NCI-H187 (cell line): ENCODE results near the gene TCP10L.
"Not testable (repeated sequence)": the region's sequence is repeated elsewhere in the genome, so short reads cannot be mapped to it uniquely, and the experiment has no call there.

Experiments
- DNase-seq, 2 experiments: peaks; one replicate each; lab custom pipeline; 2025; lab: John Stamatoyannopoulos, UW

Gene TCP10L

GRCh38 chr21:32585970-32586369, 647 bp upstream of the TCP10L start:
- DNase-seq = no peak

- no peak for DNase-seq
Observed at GRCh38 chr21:32584472-32584871, 851 bp downstream of the TCP10L start.

GRCh38 chr21:32581732-32582131, 3.6 kb downstream of the TCP10L start:
- DNase-seq = no peak

- no peak for DNase-seq
Observed at GRCh38 chr21:32580949-32581348, 4.4 kb downstream of the TCP10L start.

GRCh38 chr21:32578107-32578691, 7.1 kb downstream of the TCP10L start:
- no peak for DNase-seq

- DNase-seq = no peak
Observed at GRCh38 chr21:32576011-32576410, 9.3 kb downstream of the TCP10L start.

- DNase-seq = no peak
Observed at GRCh38 chr21:32574946-32575925, 10.1 kb downstream of the TCP10L start.

- DNase-seq = no peak
Observed at GRCh38 chr21:32572574-32573420, 12.5 kb downstream of the TCP10L start.

GRCh38 chr21:32570456-32570855, 14.9 kb downstream of the TCP10L start:
- no peak for DNase-seq

GRCh38 chr21:32569261-32570230, 15.8 kb downstream of the TCP10L start:
- peak; percentile 33 to 50 for DNase-seq

GRCh38 chr21:32567626-32568025, 17.7 kb downstream of the TCP10L start:
- no peak for DNase-seq

- DNase-seq = no peak
Observed at GRCh38 chr21:32566741-32567389, 18.5 kb downstream of the TCP10L start.

- DNase-seq = no peak
Observed at GRCh38 chr21:32565856-32566465, 19.4 kb downstream of the TCP10L start.

GRCh38 chr21:32562915-32563314, 22.4 kb downstream of the TCP10L start:
- DNase-seq = no peak

GRCh38 chr21:32562426-32562825, 22.9 kb downstream of the TCP10L start:
- no peak for DNase-seq

- not testable (repeated sequence) for DNase-seq
Observed at GRCh38 chr21:32561476-32561875, 23.8 kb downstream of the TCP10L start.

- no peak for DNase-seq
Observed at GRCh38 chr21:32560896-32561295, 24.4 kb downstream of the TCP10L start.

- DNase-seq = no peak
Observed at GRCh38 chr21:32559006-32559610, 26.2 kb downstream of the TCP10L start.

GRCh38 chr21:32558106-32558505, 27.2 kb downstream of the TCP10L start:
- no peak for DNase-seq
